HCT116 (cell line): Measurements from ENCODE around the gene KPNA3. TPM values are rescaled to one million over a fixed set of nuclear protein-coding genes. Genes with fewer than 3 reads are reported as not detected.
A peak's percentile ranks its signal among the peaks of the same experiment; 100 is the strongest.

Experiments used
- ATAC-seq: fragments of 200-7000 bp; cut with Tn5 transposase; 2 replicates; pipeline ENCODE4 v1.9.1; 2020; ENCODE audit warnings: mild to moderate bottlenecking, moderate library complexity
- BruUV-seq: library from RNA; stranded (reverse); fragments of 400-500 nt; replicated peaks from 2 replicates; lab custom pipeline; 2021; lab: Mats Ljungman, UMichigan
- CTCF ChIA-PET: fragments of 300-600 bp; sonication (Branson Sonifier 250); formaldehyde crosslinking; loops from one replicate; lab custom pipeline; 2021; ENCODE audit warnings: antibody characterized with exemption; lab: Charles Lee
- POLR2A ChIA-PET: fragments of 300-600, 350-600 bp; sonication (Branson Sonifier 250); formaldehyde crosslinking; loops from one replicate; lab custom pipeline; 2021; ENCODE audit warnings: antibody characterized with exemption; lab: Charles Lee
- RAD21 ChIA-PET, 2 experiments: fragments of 300-600 bp; sonication (Branson Sonifier 250); formaldehyde crosslinking; loops; one replicate each; lab custom pipeline; 2023; ENCODE audit warnings: low total read pairs in 2 of 2; ENCODE audit not compliant: uncharacterized antibody in 2 of 2, unreplicated experiment in 2 of 2, low non-redundant PET in 1 of 2; lab: Charles Lee
- DNase-seq: peaks from one replicate; pipeline ENCODE4 v3.0.0-alpha.2; 2010; ENCODE audit warnings: low read depth, low spot score
- H2AFZ ChIP-seq: fragments of 200-600 bp; shearing (Covaris generic), sonication (generic); 2 replicates; pipeline ENCODE4 v1.6.1; 2017; ENCODE audit warnings: low read depth, mixed run types, mixed read lengths, antibody characterized with exemption, low read length; ENCODE audit not compliant: poor library complexity, severe bottlenecking
- H3K27ac ChIP-seq: 2 replicates; pipeline ENCODE4 v1.5.1; 2012; ENCODE audit warnings: low read depth, low read length
- H3K27me3 ChIP-seq: fragments of 200-600 bp; sonication (generic); 2 replicates; pipeline ENCODE4 v1.6.1; 2016; ENCODE audit warnings: mixed run types, low read length, mixed read lengths; ENCODE audit not compliant: insufficient read depth
- H3K36me3 ChIP-seq, 2 experiments: fragments of 200-500 bp in 1 of 2; fragments of 200-600 bp in 1 of 2; sonication (Bioruptor generic) in 1 of 2; sonication (generic) in 1 of 2; 2 replicates each; pipeline versions ENCODE4 v1.5.1 to v1.6.1; 2014 to 2016; ENCODE audit warnings: low read length in 2 of 2, inconsistent platforms in 1 of 2, mixed read lengths in 1 of 2, mixed run types in 1 of 2; ENCODE audit not compliant: insufficient read depth in 2 of 2, control insufficient read depth in 1 of 2
- H3K4me1 ChIP-seq, 2 experiments: fragments of 200-600 bp in 1 of 2; sonication (generic) in 1 of 2; 2 replicates each; pipeline versions ENCODE4 v1.5.1 to v1.6.1; 2012 to 2017; ENCODE audit warnings: low read length in 2 of 2, inconsistent platforms in 1 of 2, mild to moderate bottlenecking in 1 of 2, mixed read lengths in 1 of 2, mixed run types in 1 of 2, moderate library complexity in 1 of 2; ENCODE audit not compliant: insufficient read depth in 2 of 2, control insufficient read depth in 1 of 2
- H3K4me2 ChIP-seq: fragments of 200-600 bp; sonication (generic); 2 replicates; pipeline ENCODE4 v1.6.1; 2017; ENCODE audit warnings: mixed run types, low read length, mixed read lengths
- H3K4me3 ChIP-seq, 2 experiments: fragments of 200-600 bp in 1 of 2; sonication (generic) in 1 of 2; replicated peaks in 1 of 2; 2 replicates each; pipeline ENCODE4 v1.5.1; 2011 to 2016; ENCODE audit warnings: low read length in 2 of 2, control low read depth in 1 of 2, low read depth in 1 of 2, mild to moderate bottlenecking in 1 of 2, mixed read lengths in 1 of 2, mixed run types in 1 of 2
- H3K79me2 ChIP-seq: fragments of 200-600 bp; sonication (generic); 2 replicates; pipeline ENCODE4 v1.6.1; 2017; ENCODE audit warnings: mild to moderate bottlenecking, mixed run types, low read length, moderate library complexity, mixed read lengths; ENCODE audit not compliant: insufficient read depth
- H3K9ac ChIP-seq: fragments of 200-600 bp; sonication (generic); 2 replicates; pipeline ENCODE4 v1.6.1; 2016; ENCODE audit warnings: low read length, mixed read lengths
- H3K9me2 ChIP-seq: fragments of 200-600 bp; sonication (generic), shearing (Covaris generic); 2 replicates; pipeline ENCODE4 v1.6.1; 2017; ENCODE audit warnings: mixed run types, mild to moderate bottlenecking, moderate library complexity; ENCODE audit not compliant: insufficient read depth
- H3K9me3 ChIP-seq, 2 experiments: fragments of 200-500 bp in 1 of 2; fragments of 200-600 bp in 1 of 2; sonication (Bioruptor generic) in 1 of 2; sonication (generic) in 1 of 2; 2 replicates each; pipeline ENCODE4 v1.6.1; 2014 to 2017; ENCODE audit warnings: low read length in 2 of 2, mixed read lengths in 2 of 2, inconsistent platforms in 1 of 2, low read depth in 1 of 2, mild to moderate bottlenecking in 1 of 2, mixed run types in 1 of 2, moderate library complexity in 1 of 2; ENCODE audit not compliant: control insufficient read depth in 1 of 2, insufficient read depth in 1 of 2
- H4K20me1 ChIP-seq: fragments of 200-600 bp; sonication (generic), shearing (Covaris generic); 2 replicates; pipeline ENCODE4 v1.6.1; 2017; ENCODE audit warnings: mixed run types, mild to moderate bottlenecking, moderate library complexity; ENCODE audit not compliant: insufficient read depth
- CBX3 ChIP-seq: IDR thresholded peaks from 2 replicates; pipeline ENCODE4 v1.6.1; 2012; ENCODE audit warnings: low read depth
- RAD21 ChIP-seq: IDR thresholded peaks from 2 replicates; pipeline ENCODE4 v1.6.1; 2012; ENCODE audit warnings: low read depth, mild to moderate bottlenecking
- SIN3A ChIP-seq: IDR thresholded peaks from 2 replicates; pipeline ENCODE4 v1.6.1; 2012; ENCODE audit warnings: low read depth
- intact Hi-C: fragments of 100-400 bp; cut with micrococcal nuclease; formaldehyde crosslinking; loops from 2 replicates; pipeline ENCODE4 v1.10.0; 2022
- total RNA-seq: library from RNA; stranded (reverse); gene quantifications from one replicate; pipeline ENCODE4 v1.2.1, GENCODE V29; 2021; ENCODE audit not compliant: unreplicated experiment
- TF ChIP-seq, protein P1 (sequence below): IDR thresholded peaks from 2 replicates; pipeline ENCODE4 v1.6.1; 2012
- TF ChIP-seq, protein P2 (sequence below), 3 experiments: fragments of 200-600 bp in 1 of 3; sonication (generic) in 1 of 3; IDR thresholded peaks in 2 of 3; conservative IDR thresholded peaks in 1 of 3; 2 replicates each; pipeline ENCODE4 v1.5.1; 2012 to 2017; ENCODE audit warnings: low read depth in 2 of 3, low read length in 2 of 3, antibody characterized with exemption in 1 of 3, borderline replicate concordance in 1 of 3, control low read depth in 1 of 3, mild to moderate bottlenecking in 1 of 3, mixed read lengths in 1 of 3, mixed run types in 1 of 3, moderate library complexity in 1 of 3; ENCODE audit not compliant: insufficient read depth in 1 of 3

KPNA3 gene
- total RNA-seq, 1 experiment from 2014 or later, result 45.0 TPM

DNA sequence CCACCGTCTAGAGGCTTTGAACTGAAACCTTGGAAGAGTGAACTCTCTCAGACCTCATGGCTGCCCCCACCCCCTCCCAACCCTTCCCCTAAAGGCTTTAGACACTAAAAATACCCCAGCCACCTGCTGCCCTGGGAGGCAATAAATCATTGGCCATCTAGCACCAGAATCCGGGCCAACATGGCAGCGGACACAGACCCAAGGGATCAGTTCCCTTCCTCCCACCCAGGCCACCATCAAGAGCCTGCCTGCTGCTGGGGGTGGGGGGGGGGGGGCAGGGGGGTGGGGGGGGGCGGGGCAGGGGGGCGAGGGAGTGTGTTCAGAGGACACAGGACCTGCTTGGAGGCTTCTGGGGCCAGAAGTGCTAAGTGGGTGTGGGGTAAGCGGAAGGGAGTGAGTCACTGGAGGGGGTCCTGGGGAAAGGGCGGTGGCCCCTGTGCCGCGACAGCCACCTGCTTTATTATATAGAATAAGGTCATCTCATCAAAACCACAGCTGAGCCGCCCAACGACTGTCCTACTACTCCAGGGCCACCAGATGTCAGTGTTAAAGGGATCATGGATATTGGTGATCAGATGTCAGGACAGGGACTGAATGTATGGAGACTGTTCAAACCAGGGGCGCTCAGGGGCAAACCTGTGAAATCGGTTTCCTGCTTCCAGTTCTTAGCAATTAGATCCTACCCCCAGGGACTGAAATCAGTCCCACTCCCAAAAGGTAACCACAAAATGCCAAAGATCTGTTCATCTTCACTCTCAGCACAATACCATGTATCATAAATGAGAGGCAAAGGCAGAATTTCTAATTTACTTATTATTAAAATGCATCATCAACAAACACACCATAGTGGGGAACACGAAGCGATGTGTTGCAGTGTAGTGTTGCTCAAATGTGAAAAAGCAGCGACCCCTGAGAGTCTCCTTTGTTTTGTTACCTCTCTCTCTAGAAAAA lies 139.9 kb downstream of the KPNA3 start:
- H2AFZ ChIP-seq, result no peak overlapping the region
- intact Hi-C loops, result loop anchor here (1.0 to 5.0 kb wide), 2 partner anchors 196 to 1420 kb away; no protein-coding TSS in a partner anchor
- H3K4me2 ChIP-seq, result no peak overlapping the region
- ChIA-PET POLR2A (interaction anchor here (0.5 kb wide), 1 partner anchor 50 kb away, joined by 3 read pairs; no protein-coding TSS in a partner anchor), RAD21 (no interaction called here), CTCF (interaction anchor here (1.1 to 1.6 kb wide), 2 partner anchors 10 to 30 kb away, joined by 3 read pairs; no protein-coding TSS in a partner anchor)
- no peaks in the 10 kb centered on the region for H3K4me1 ChIP-seq
- BruUV-seq, result no TSS peak
- TF ChIP-seq, protein P1, sequence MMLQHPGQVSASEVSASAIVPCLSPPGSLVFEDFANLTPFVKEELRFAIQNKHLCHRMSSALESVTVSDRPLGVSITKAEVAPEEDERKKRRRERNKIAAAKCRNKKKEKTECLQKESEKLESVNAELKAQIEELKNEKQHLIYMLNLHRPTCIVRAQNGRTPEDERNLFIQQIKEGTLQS, result no peak
- TF ChIP-seq CBX3 (no peak), RAD21 (peak; percentile 62), SIN3A (no peak)
- TF ChIP-seq, protein P2, sequence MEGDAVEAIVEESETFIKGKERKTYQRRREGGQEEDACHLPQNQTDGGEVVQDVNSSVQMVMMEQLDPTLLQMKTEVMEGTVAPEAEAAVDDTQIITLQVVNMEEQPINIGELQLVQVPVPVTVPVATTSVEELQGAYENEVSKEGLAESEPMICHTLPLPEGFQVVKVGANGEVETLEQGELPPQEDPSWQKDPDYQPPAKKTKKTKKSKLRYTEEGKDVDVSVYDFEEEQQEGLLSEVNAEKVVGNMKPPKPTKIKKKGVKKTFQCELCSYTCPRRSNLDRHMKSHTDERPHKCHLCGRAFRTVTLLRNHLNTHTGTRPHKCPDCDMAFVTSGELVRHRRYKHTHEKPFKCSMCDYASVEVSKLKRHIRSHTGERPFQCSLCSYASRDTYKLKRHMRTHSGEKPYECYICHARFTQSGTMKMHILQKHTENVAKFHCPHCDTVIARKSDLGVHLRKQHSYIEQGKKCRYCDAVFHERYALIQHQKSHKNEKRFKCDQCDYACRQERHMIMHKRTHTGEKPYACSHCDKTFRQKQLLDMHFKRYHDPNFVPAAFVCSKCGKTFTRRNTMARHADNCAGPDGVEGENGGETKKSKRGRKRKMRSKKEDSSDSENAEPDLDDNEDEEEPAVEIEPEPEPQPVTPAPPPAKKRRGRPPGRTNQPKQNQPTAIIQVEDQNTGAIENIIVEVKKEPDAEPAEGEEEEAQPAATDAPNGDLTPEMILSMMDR (IDR thresholded peaks at IDR 0.05 in 2 of 3, conservative IDR thresholded peaks at IDR 0.05 in 1 of 3; ENCODE audit: borderline replicate concordance in 1 of 3, insufficient read depth in 1 of 3, low read depth in 2 of 3, low read length in 2 of 3), result peak; percentile 50 to 68 (median 64); a peak in 5 of 6 replicates
- H3K9me3 ChIP-seq, result no peaks in the 10 kb centered on the region
- H3K9ac ChIP-seq, result no peak overlapping the region
- no peaks in the 10 kb centered on the region for H3K9me2 ChIP-seq
- DNase-seq (peak; percentile 26), ATAC-seq (peak; percentile 95)
- no peaks in the 10 kb centered on the region for H3K36me3 ChIP-seq
- H3K27me3 ChIP-seq, result no peaks in the 10 kb centered on the region
- H3K79me2 ChIP-seq, result no peaks in the 10 kb centered on the region
- no peaks in the 10 kb centered on the region for H4K20me1 ChIP-seq
- H3K4me3 ChIP-seq, result no peak overlapping the region
- no peak overlapping the region for H3K27ac ChIP-seq
